Astrocyte of the cerebellum (primary cell): ENCODE measurements around the gene XYLT1.

Source experiments
- DNase-seq: peaks from one replicate; pipeline ENCODE4 v3.0.0-alpha.2; 2011; ENCODE audit warnings: low read depth
- H3K4me3 ChIP-seq: 2 replicates; pipeline ENCODE4 v1.5.1; 2011; ENCODE audit warnings: mild to moderate bottlenecking, low read depth, low read length, moderate library complexity
- CTCF ChIP-seq: IDR thresholded peaks from 2 replicates; pipeline ENCODE4 v1.5.1; 2012; ENCODE audit warnings: low read length, low read depth, moderate library complexity, mild to moderate bottlenecking; ENCODE audit errors: missing control alignments
- in situ Hi-C: cut with HindIII; loops from 2 replicates; pipeline ENCODE4 v1.10.0; 2017; ENCODE audit warnings: low sequenced_read_pairs

Gene XYLT1

GRCh38 chr16:17470908-17471718 is at the start of gene XYLT1:
Gene XYLT1, minus strand, starts transcription at chr16:17470960. Its CDS starts 164 bp downstream, at chr16:17470796.
- TF ChIP-seq CTCF: no peak
- DNase-seq: peak; percentile 60
- in situ Hi-C loops: loop anchor here (5.0 kb wide), 1 partner anchor 104 kb away; no protein-coding TSS in a partner anchor
- peak within 1 kb of the TSS; percentile 65 for H3K4me3 ChIP-seq

GRCh38 chr16:17520111-17520510 is 49.4 kb upstream of the XYLT1 start:
- no peak for DNase-seq
- in situ Hi-C loops: no loop called here
- TF ChIP-seq CTCF: no peak
- H3K4me3 ChIP-seq: no peak overlapping the region

- in situ Hi-C loops: no loop called here
- TF ChIP-seq CTCF: no peak
- DNase-seq: no peak
Measured at GRCh38 chr16:17519101-17519955, 48.6 kb upstream of the XYLT1 start.

GRCh38 chr16:17518441-17518840 is 47.7 kb upstream of the XYLT1 start:
- DNase-seq: no peak
- no peak for TF ChIP-seq CTCF
- in situ Hi-C loops: no loop called here
- no peak overlapping the region for H3K4me3 ChIP-seq

More at GRCh38 chr16:17519101-17519955, 48.6 kb upstream of the XYLT1 start:
- no peak overlapping the region for H3K4me3 ChIP-seq

GRCh38 chr16:17515421-17516210 is 44.9 kb upstream of the XYLT1 start:
- in situ Hi-C loops: no loop called here
- no peak for DNase-seq
- TF ChIP-seq CTCF: no peak
- H3K4me3 ChIP-seq: no peak overlapping the region
